ENCODE data around the gene CLCA2.

The CLCA2 gene

GRCh38 chr1:86429835-86430234 lies 5.9 kb downstream of the CLCA2 start:
- H3K9me3 ChIP-seq (ENCODE audit: insufficient read depth, low read length) = no peaks in the 10 kb centered on the region
- H3K4me1 ChIP-seq (ENCODE audit: low read length) = peaks cover 8% of the 10 kb centered on the region
- peak overlapping the region; percentile 21; the same call in 1 of the 2 replicates for H3K4me2 ChIP-seq (ENCODE audit: low read length)
- H3K27me3 ChIP-seq (ENCODE audit: low read depth, low read length) = 0 out of 2 replicates have a peak, but pooled peaks cover 3% of the 10 kb centered on the region
- TF ChIP-seq EZH2phosphoT487 (IDR thresholded peaks at IDR 0.05; ENCODE audit: low read depth) = no peak
- TF ChIP-seq, protein P1, sequence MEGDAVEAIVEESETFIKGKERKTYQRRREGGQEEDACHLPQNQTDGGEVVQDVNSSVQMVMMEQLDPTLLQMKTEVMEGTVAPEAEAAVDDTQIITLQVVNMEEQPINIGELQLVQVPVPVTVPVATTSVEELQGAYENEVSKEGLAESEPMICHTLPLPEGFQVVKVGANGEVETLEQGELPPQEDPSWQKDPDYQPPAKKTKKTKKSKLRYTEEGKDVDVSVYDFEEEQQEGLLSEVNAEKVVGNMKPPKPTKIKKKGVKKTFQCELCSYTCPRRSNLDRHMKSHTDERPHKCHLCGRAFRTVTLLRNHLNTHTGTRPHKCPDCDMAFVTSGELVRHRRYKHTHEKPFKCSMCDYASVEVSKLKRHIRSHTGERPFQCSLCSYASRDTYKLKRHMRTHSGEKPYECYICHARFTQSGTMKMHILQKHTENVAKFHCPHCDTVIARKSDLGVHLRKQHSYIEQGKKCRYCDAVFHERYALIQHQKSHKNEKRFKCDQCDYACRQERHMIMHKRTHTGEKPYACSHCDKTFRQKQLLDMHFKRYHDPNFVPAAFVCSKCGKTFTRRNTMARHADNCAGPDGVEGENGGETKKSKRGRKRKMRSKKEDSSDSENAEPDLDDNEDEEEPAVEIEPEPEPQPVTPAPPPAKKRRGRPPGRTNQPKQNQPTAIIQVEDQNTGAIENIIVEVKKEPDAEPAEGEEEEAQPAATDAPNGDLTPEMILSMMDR (IDR thresholded peaks at IDR 0.05; ENCODE audit: low read depth, low read length) = no peak
- no peaks in the 10 kb centered on the region for H4K20me1 ChIP-seq (ENCODE audit: insufficient read depth, low read length)
- no peak overlapping the region for H3K9ac ChIP-seq (ENCODE audit: low read length)
- H3K79me2 ChIP-seq (ENCODE audit: low read length) = no peaks in the 10 kb centered on the region
- H3K27ac ChIP-seq (ENCODE audit: low read length) = no peak overlapping the region
- H3K4me3 ChIP-seq (ENCODE audit: low read length) = no peak overlapping the region
- H2AFZ ChIP-seq (ENCODE audit: low read depth, low read length) = peak overlapping the region; percentile 39; the same call in 1 of the 2 replicates
- no peaks in the 10 kb centered on the region for H3K36me3 ChIP-seq (replicated peaks; ENCODE audit: low read depth, low read length)

- no peaks in the 10 kb centered on the region for H3K36me3 ChIP-seq (replicated peaks; ENCODE audit: low read depth, low read length)
- no peak overlapping the region for H3K27ac ChIP-seq (ENCODE audit: low read length)
- no peak overlapping the region for H3K9ac ChIP-seq (ENCODE audit: low read length)
- H3K4me1 ChIP-seq (ENCODE audit: low read length) = peaks cover 8% of the 10 kb centered on the region
- H3K27me3 ChIP-seq (ENCODE audit: low read depth, low read length) = peaks cover 3% of the 10 kb centered on the region; the same call in 1 of the 2 replicates
- no peak overlapping the region for H2AFZ ChIP-seq (ENCODE audit: low read depth, low read length)
- H3K4me2 ChIP-seq (ENCODE audit: low read length) = no peak overlapping the region
- H3K4me3 ChIP-seq (ENCODE audit: low read length) = no peak overlapping the region
- H3K9me3 ChIP-seq (ENCODE audit: insufficient read depth, low read length) = no peaks in the 10 kb centered on the region
- TF ChIP-seq, protein P1 (IDR thresholded peaks at IDR 0.05; ENCODE audit: low read depth, low read length) = no peak
- TF ChIP-seq EZH2phosphoT487 (IDR thresholded peaks at IDR 0.05; ENCODE audit: low read depth) = no peak
- H4K20me1 ChIP-seq (ENCODE audit: insufficient read depth, low read length) = no peaks in the 10 kb centered on the region
- H3K79me2 ChIP-seq (ENCODE audit: low read length) = no peaks in the 10 kb centered on the region
Observed at GRCh38 chr1:86430376-86430775, 6.4 kb downstream of the CLCA2 start.

GRCh38 chr1:86434059-86434458 lies 10.1 kb downstream of the CLCA2 start:
- Histone ChIP-seq H3K4me3 (ENCODE audit: low read length) (no peak overlapping the region), H3K9me3 (ENCODE audit: insufficient read depth, low read length) (no peaks in the 10 kb centered on the region), H3K36me3 (replicated peaks; ENCODE audit: low read depth, low read length) (no peaks in the 10 kb centered on the region), H3K9ac (ENCODE audit: low read length) (no peak overlapping the region), H3K4me1 (ENCODE audit: low read length) (peaks cover 8% of the 10 kb centered on the region), H3K27me3 (ENCODE audit: low read depth, low read length) (peaks cover 3% of the 10 kb centered on the region; the same call in 1 of the 2 replicates), H3K27ac (ENCODE audit: low read length) (no peak overlapping the region), H3K79me2 (ENCODE audit: low read length) (no peaks in the 10 kb centered on the region), H2AFZ (ENCODE audit: low read depth, low read length) (no peak overlapping the region), H3K4me2 (ENCODE audit: low read length) (no peak overlapping the region), H4K20me1 (ENCODE audit: insufficient read depth, low read length) (no peaks in the 10 kb centered on the region)
- TF ChIP-seq, protein P1 (IDR thresholded peaks at IDR 0.05; ENCODE audit: low read depth, low read length) = no peak
- TF ChIP-seq EZH2phosphoT487 (IDR thresholded peaks at IDR 0.05; ENCODE audit: low read depth) = no peak

DNA sequence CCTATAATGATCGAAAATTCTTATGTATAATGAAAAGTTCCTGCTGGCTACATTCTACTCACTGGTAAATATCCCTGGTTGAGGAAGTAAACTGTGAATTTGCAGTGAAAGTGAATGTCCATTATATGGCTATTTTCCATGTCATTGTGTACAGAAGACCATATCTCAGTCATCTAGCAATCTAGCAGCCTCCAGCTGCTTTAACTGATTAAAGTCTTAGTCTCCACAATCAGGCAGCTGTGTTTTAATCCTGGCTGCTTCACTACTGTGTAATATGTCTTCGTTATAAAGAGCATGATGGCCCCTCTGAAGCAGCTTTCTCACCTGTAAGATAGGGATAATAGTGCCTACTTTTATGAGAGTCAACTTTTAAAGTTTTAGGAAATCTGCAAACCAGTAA lies 11.4 kb downstream of the CLCA2 start:
- Histone ChIP-seq H3K27ac (ENCODE audit: low read length) (no peak overlapping the region), H3K9me3 (ENCODE audit: insufficient read depth, low read length) (no peaks in the 10 kb centered on the region), H3K4me2 (ENCODE audit: low read length) (no peak overlapping the region), H2AFZ (ENCODE audit: low read depth, low read length) (no peak overlapping the region), H3K27me3 (ENCODE audit: low read depth, low read length) (peaks cover 3% of the 10 kb centered on the region; the same call in 1 of the 2 replicates), H3K4me3 (ENCODE audit: low read length) (no peak overlapping the region), H4K20me1 (ENCODE audit: insufficient read depth, low read length) (no peaks in the 10 kb centered on the region), H3K9ac (ENCODE audit: low read length) (no peak overlapping the region), H3K79me2 (ENCODE audit: low read length) (no peaks in the 10 kb centered on the region), H3K36me3 (replicated peaks; ENCODE audit: low read depth, low read length) (no peaks in the 10 kb centered on the region), H3K4me1 (ENCODE audit: low read length) (peaks cover under 1% of the 10 kb centered on the region)
- TF ChIP-seq, protein P1 (IDR thresholded peaks at IDR 0.05; ENCODE audit: low read depth, low read length) = no peak
- TF ChIP-seq EZH2phosphoT487 (IDR thresholded peaks at IDR 0.05; ENCODE audit: low read depth) = no peak
